HL-60 (cell line): ENCODE results near the gene TBC1D22A.
A peak's percentile ranks its signal among the peaks of the same experiment; 100 is the strongest.
"Not testable (repeated sequence)": the region's sequence is repeated elsewhere in the genome, so short reads cannot be mapped to it uniquely, and the experiment has no call there.

Experiments
- DNase-seq, 2 experiments: peaks; one replicate each; pipeline ENCODE4 v3.0.0-alpha.2; 2010 to 2020; ENCODE audit warnings: low read depth in 1 of 2, low spot score in 1 of 2
- H3K27ac ChIP-seq: fragments of 250-450 bp; sonication (Bioruptor Pico); replicated peaks from 2 replicates; pipeline ENCODE4 v1.5.1; 2020; ENCODE audit warnings: mild to moderate bottlenecking, moderate library complexity
- H3K27me3 ChIP-seq: fragments of 250-450 bp; sonication (Bioruptor Pico); 2 replicates; pipeline ENCODE4 v1.5.1; 2021; ENCODE audit warnings: mild to moderate bottlenecking, moderate library complexity; ENCODE audit not compliant: insufficient read depth, poor library complexity, severe bottlenecking
- H3K4me3 ChIP-seq: replicated peaks from 2 replicates; pipeline ENCODE4 v1.5.1; 2011; ENCODE audit warnings: mild to moderate bottlenecking, control low read depth, low read length; ENCODE audit not compliant: insufficient read depth
- GABPA ChIP-seq: IDR thresholded peaks from 2 replicates; pipeline ENCODE4 v1.6.1; 2012; ENCODE audit warnings: low read depth
- POLR2AphosphoS5 ChIP-seq: IDR thresholded peaks from 2 replicates; pipeline ENCODE4 v1.6.1; 2012; ENCODE audit warnings: low read depth
- SPI1 ChIP-seq: IDR thresholded peaks from 2 replicates; pipeline ENCODE4 v1.6.1; 2012; ENCODE audit warnings: low read depth, mild to moderate bottlenecking, borderline replicate concordance
- TF ChIP-seq, protein P1 (sequence below): IDR thresholded peaks from 2 replicates; pipeline ENCODE4 v1.6.1; 2012; ENCODE audit warnings: low read depth; ENCODE audit not compliant: insufficient replicate concordance
- TF ChIP-seq, protein P2 (sequence below): IDR thresholded peaks from one replicate; pipeline ENCODE4 v1.5.1; 2011; ENCODE audit warnings: low read length, control low read depth, inconsistent platforms; ENCODE audit not compliant: insufficient read depth

The TBC1D22A gene

DNA sequence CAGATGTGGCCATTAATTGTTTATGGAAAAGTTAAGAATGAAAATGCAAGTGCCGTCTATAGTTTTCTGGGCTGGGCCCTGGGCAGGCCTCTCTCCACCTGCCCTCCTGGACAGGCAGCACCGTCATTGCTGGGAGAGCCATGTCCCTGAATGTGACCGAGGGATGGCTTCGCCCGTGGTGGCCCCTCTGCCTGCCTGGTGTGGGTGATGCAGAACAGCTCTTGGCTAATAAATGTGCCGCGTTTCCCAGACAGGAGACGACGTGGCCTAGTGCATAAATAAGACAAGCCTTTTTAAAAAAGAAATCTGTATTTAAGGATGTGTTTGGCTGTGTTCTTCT, 407.3 kb downstream of the TBC1D22A start:
- no peak overlapping the region for H3K27ac ChIP-seq
- H3K4me3 ChIP-seq, result no peak overlapping the region
- DNase-seq, result no peak
- TF ChIP-seq, protein P1, sequence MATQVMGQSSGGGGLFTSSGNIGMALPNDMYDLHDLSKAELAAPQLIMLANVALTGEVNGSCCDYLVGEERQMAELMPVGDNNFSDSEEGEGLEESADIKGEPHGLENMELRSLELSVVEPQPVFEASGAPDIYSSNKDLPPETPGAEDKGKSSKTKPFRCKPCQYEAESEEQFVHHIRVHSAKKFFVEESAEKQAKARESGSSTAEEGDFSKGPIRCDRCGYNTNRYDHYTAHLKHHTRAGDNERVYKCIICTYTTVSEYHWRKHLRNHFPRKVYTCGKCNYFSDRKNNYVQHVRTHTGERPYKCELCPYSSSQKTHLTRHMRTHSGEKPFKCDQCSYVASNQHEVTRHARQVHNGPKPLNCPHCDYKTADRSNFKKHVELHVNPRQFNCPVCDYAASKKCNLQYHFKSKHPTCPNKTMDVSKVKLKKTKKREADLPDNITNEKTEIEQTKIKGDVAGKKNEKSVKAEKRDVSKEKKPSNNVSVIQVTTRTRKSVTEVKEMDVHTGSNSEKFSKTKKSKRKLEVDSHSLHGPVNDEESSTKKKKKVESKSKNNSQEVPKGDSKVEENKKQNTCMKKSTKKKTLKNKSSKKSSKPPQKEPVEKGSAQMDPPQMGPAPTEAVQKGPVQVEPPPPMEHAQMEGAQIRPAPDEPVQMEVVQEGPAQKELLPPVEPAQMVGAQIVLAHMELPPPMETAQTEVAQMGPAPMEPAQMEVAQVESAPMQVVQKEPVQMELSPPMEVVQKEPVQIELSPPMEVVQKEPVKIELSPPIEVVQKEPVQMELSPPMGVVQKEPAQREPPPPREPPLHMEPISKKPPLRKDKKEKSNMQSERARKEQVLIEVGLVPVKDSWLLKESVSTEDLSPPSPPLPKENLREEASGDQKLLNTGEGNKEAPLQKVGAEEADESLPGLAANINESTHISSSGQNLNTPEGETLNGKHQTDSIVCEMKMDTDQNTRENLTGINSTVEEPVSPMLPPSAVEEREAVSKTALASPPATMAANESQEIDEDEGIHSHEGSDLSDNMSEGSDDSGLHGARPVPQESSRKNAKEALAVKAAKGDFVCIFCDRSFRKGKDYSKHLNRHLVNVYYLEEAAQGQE, result no peak
- TF ChIP-seq GABPA (no peak), SPI1 (no peak), POLR2AphosphoS5 (no peak)
- TF ChIP-seq, protein P2, sequence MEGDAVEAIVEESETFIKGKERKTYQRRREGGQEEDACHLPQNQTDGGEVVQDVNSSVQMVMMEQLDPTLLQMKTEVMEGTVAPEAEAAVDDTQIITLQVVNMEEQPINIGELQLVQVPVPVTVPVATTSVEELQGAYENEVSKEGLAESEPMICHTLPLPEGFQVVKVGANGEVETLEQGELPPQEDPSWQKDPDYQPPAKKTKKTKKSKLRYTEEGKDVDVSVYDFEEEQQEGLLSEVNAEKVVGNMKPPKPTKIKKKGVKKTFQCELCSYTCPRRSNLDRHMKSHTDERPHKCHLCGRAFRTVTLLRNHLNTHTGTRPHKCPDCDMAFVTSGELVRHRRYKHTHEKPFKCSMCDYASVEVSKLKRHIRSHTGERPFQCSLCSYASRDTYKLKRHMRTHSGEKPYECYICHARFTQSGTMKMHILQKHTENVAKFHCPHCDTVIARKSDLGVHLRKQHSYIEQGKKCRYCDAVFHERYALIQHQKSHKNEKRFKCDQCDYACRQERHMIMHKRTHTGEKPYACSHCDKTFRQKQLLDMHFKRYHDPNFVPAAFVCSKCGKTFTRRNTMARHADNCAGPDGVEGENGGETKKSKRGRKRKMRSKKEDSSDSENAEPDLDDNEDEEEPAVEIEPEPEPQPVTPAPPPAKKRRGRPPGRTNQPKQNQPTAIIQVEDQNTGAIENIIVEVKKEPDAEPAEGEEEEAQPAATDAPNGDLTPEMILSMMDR, result no peak
- H3K27me3 ChIP-seq, result no peaks in the 10 kb centered on the region

DNA sequence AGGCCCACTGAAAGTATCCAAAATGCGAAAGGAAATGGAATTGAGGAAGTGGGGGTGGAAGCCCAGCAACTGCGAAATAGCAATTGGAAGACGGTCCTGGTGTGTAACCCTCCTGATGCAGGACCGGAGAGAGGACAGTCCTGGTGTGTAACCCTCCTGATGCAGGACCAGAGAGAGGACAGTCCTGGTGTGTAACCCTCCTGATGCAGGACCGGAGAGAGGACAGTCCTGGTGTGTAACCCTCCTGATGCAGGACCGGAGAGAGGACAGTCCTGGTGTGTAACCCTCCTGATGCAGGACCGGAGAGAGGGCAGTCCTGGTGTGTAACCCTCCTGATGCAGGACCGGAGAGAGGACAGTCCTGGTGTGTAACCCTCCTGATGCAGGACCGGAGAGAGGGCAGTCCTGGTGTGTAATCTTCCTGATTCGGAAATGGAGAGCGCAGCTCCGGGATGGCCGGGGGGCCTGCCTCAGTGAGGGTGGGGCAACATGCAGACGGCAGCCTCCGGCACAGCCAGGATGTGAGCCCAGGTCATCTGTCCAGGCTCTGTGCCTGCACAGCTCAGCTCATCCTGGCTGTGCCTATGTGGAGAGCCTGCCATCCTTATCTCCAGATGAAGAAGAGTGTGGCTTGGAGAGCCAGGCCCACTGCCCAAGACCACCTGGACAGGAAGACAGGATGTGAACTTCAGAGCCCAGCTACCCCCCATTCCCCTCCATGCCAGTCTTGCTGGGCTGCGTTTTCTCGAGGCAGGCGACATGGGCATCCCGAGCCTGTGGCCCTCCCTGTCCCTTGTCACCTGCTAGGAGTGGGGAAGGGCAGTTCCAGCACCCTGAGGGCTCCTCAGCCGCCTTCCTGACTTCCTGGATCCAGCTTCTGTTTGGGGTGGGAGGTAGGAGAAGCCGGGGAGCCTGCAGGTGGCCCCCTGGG, 408.3 kb downstream of the TBC1D22A start:
- not testable (repeated sequence) for H3K27me3 ChIP-seq, H3K4me3 ChIP-seq, DNase-seq, H3K27ac ChIP-seq
- peak; percentile 28; the same call in 1 of the 2 replicates for TF ChIP-seq SPI1

DNA sequence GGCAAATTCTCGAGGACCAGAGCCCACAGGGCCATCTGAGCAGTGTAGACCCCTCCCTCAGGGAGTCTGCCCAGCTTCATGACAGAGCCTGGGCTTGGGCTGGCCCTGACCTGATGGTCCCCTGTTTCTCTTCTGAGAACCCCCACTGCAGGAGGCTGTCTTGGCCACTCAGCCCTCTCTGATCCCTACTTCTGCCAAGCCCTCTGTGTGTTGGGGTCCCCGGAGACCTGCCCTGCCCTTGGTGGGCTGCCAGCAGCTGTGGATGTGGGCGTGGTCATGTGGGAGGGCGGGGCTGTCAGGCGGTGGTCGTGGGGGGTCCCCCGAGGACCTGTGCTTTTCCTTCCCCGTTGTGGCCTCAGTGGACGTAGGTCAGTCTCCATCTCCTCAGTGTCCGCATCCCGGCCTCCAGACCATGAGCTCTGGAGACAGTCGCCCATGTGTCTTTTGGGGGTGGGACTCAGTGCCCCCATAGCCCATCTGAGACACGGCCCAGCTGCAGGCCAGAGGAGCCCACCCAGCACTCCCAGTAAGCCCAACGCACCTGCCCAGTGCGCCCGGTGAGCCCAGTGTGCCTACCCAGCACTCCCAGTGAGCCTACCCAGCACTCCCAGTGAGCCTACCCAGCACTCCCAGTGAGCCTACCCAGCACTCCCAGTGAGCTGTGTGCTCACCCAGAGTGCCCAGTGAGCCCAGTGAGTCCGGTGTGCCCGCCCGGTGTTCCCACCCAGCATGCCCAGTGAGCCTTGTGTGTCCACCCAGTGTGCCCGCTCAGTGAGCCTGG, 409.2 kb downstream of the TBC1D22A start:
- Histone ChIP-seq H3K27me3 (no peaks in the 10 kb centered on the region), H3K27ac (no peak overlapping the region), H3K4me3 (no peak overlapping the region)
- no peak for DNase-seq
- no peak for TF ChIP-seq SPI1
- TF ChIP-seq, protein P2, result no peak
- no peak for TF ChIP-seq POLR2AphosphoS5
- TF ChIP-seq, protein P1, result no peak
- TF ChIP-seq GABPA, result no peak

DNA sequence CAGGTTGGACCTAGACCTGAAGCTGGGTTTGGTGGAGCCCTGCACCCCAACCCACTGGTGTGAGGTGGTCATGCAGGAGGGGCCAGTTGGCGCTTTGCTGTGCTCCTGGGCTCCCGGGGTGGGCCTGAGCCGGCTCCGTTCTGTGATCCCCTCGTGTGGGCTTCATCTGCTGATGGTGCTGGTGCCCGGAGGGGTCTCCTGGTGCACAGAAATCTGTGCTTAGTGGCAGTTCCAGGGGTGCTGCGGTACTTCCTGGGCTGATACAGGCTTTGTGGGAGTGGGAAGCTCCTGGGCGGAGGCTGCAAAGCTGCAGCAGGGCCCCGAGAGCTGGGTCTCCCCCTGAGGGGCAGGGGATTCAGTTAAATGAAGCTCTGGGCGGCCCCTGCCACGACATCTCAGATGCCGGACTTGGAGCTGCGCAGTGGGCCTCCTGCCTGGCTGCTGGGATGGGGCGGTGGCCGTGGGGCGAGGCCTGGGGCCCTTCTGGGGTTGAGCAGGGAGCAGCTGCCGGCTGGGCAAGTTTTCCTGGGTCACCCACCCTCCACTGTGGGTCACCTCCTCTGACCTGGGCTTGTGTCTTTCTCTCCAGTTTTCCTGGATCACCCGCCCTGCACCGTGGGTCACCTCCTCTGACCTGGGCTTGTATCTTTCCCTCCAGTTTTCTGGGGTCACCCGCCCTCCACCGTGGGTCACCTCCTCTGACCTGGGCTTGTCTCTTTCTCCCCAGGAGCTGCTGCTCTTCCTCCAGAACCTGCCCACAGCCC, 410.5 kb downstream of the TBC1D22A start:
- Histone ChIP-seq H3K4me3 (no peak overlapping the region), H3K27me3 (no peaks in the 10 kb centered on the region), H3K27ac (no peak overlapping the region)
- no peak for DNase-seq
- TF ChIP-seq GABPA (no peak), SPI1 (no peak), POLR2AphosphoS5 (no peak)
- TF ChIP-seq, protein P2, result no peak
- TF ChIP-seq, protein P1, result no peak
